Frontal cortex (tissue), 4 donors: ENCODE data around the gene TSHZ3. TPM values are rescaled to one million over a fixed set of nuclear protein-coding genes. Genes with fewer than 3 reads are reported as not detected.

Experiments
- DNase-seq, 2 donors: peaks; one replicate each; pipeline ENCODE4 v3.0.0; 2012; ENCODE audit warnings: low spot score in 2 of 2
- FAIRE-seq: peaks from 2 replicates; lab custom pipeline; 2012; peaks lifted over from hg19 to GRCh38; lab: Jason Lieb, UNC
- total RNA-seq: library from RNA; depleted of rRNA; stranded (reverse); fragments of >200 nt; gene quantifications from one replicate; pipeline ENCODE4 v1.2.3, GENCODE V29; 2014
- donor health status: control.
- donor health status: control.
- donor health status: control.

The TSHZ3 gene
- total RNA-seq, 1 donor from 2014 or later: 22.8 TPM

- FAIRE-seq: no peak
- DNase-seq: no peak
Observed at GRCh38 chr19:31270897-31271296, 78.3 kb downstream of the TSHZ3 start.

DNA sequence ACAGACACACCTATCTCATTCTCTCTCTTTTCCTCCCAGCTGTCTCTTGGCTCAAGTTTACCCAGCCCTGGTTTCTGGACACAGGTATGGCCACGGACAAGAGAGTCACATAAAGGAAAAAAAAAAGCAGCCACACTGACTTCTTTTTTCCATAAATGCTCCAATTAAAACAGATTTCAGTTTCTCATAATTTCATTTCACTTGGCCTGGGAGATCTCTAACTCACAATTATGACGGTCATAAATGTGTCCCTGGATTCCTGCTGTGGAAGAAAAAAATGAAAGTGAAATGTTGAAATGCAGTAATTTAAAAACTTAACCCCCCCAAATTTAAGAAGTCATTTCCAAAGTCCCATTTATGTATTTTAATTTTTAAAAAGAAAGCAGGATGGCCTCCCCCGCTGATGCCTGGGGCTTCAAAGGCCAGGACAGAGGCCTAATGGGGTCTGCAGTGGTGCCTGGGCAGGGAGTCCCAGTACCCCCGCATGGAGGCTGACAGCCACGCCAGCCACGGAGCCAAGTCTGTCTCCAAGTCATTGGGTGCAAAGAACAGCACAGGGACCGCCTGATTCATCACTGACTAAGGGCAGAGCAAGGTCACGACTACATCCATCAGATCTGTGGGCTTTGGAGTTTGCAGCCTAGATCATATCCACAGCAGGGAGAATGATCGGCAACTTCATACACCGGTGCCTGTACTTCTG lies 79.7 kb downstream of the TSHZ3 start:
- FAIRE-seq: no peak
- no peak for DNase-seq

DNA sequence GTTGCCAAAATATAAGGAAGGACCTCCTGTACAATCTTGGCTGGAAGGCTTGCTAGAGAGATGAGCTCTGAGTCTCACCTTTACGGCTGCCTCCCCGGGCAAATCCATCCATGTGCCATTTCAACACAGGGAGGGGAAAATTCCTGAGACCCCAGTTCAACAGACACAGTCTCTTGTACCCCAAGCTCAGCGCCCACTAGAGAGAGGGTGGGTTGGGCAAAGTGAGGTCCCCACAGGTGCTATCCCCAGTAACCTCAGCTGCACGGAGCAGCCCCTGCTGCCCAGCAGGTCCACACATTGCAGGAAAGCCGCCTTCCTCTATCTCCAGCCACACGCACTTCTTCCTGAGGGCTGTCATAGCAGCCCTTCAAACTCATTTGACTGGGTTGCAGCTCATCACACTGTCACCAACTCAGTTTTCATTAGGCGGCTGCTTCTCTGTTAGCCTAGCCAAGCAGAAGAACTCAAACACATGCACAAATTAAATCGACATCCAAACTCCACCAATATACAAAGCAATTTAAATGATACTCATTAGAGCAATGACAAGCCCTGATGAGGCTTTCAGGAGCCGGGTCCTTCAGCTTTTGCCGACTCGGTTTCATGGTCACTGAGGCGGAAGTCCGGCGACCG lies 80.4 kb downstream of the TSHZ3 start:
- no peak for FAIRE-seq
- no peak for DNase-seq

GRCh38 chr19:31266731-31267130 lies 82.5 kb downstream of the TSHZ3 start:
- no peak for DNase-seq
- no peak for FAIRE-seq

DNA sequence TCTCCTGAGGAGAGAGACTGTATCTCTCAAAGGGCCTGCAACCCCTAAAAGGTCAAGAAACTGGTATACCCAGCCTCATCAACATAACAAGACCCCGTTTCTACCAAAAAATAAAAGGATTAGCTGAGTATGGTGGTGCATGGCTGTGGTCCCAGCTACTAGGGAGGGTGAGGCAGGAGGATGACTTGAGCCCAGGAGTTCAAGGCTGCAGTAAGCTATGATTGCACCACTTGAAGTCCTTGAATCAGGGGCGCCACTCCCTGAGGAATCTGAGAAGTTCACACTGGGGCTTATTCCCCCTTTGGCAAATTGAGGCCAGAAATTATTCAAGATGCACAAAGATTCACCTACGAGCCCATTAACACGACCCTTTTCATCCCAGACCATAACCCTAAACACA lies 83.0 kb downstream of the TSHZ3 start:
- no peak for FAIRE-seq

GRCh38 chr19:31264041-31264778 lies 85.0 kb downstream of the TSHZ3 start:
- DNase-seq (no peak), FAIRE-seq (no peak)

More for the DNA sequence above, 83.0 kb downstream of the TSHZ3 start:
- no peak for DNase-seq

GRCh38 chr19:31263328-31263727 lies 85.9 kb downstream of the TSHZ3 start:
- DNase-seq (no peak), FAIRE-seq (no peak)

DNA sequence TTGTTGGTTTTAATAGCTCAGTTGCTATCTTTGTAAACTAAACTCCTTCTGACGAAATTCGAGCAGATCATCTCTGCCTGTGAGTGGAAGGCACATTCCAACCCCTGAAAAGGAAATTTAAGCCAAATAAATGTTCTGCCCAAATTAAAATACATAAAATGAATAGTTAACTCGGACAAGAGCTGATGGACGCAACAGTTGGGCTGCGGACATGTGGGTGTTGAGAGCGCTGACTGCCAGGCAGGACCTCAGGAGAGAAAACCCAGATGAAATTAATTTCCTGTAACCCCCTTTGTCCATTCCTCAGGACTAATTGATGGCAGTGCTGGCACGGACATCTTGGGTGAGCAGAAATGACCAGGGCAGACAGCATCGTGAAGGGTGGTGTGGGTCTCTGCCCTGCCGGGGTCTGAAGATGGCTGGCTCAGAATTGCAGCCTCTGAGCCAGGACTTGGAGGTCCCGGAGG lies 86.5 kb downstream of the TSHZ3 start:
- DNase-seq (no peak), FAIRE-seq (no peak)

GRCh38 chr19:31261603-31262212 lies 87.5 kb downstream of the TSHZ3 start:
- no peak for DNase-seq

DNA sequence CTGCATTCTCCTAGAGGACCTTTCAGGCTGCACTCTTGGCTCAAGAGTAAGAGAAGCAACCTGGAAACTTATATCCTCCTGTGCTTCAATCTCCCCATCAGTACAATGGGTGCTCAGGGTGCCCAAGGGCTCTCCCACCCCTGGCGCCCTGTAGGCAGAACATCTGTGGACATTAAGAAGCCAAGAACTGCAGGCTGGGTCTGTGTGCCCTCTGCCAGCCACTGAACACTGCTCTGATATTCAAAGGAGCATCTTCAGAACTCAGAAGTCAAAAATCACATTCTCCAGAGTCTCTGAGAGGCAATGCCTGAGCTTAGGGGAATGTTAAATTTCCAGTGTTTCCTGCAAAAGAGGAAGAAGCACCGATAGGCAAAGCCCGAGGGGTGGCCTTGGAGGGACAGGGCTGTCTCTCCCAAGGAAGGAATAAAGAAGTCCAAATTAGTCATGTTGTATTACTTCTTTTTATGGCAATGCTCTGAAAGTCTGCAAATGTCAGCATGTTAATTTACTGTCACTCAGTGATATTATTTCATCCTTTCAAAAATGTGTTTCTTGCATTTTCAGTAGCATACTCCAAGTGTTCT lies 88.1 kb downstream of the TSHZ3 start:
- FAIRE-seq: no peak
- DNase-seq: no peak

More at GRCh38 chr19:31261603-31262212, 87.5 kb downstream of the TSHZ3 start:
- FAIRE-seq: no peak

DNA sequence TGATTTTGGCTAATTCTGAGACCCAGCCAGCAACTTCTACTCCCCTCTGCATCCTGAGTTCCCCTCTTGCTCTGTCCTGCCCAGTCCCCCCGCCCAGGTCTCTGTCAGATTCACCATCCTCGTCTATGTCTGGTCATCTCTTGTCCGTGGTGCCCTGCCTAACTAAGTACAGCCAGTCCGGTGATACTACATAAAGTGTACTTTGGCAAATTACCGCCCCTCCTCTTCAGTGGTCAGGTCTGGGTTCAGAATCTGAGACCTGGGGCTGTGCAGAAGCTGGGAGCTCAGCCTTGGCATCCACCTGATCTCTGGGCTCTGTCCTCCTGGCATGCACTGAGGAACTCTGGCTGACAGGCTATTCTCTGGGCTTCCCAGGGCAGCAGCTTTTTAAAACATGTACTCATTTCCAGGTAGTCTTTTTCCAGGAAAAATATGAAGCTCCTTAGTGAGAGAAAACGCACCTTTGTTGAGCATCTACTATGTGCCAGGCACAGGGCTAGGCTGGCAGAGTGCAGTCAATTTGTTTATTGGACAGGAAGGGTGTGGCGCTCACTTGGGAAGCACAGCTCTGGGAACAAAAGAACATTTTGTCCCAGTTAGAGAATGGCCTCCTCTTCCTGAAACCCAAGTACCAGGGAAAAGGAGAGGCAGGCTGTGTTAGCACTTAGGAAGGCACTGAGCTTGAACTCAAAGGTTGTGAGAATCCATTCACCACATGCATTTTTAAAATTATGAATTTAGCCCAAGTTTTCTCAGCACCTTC lies 88.9 kb downstream of the TSHZ3 start:
- DNase-seq (no peak), FAIRE-seq (no peak)

GRCh38 chr19:31258211-31259052 lies 90.8 kb downstream of the TSHZ3 start:
- FAIRE-seq: no peak
- no peak for DNase-seq

GRCh38 chr19:31257426-31258130 lies 91.7 kb downstream of the TSHZ3 start:
- no peak for DNase-seq
- FAIRE-seq: no peak

DNA sequence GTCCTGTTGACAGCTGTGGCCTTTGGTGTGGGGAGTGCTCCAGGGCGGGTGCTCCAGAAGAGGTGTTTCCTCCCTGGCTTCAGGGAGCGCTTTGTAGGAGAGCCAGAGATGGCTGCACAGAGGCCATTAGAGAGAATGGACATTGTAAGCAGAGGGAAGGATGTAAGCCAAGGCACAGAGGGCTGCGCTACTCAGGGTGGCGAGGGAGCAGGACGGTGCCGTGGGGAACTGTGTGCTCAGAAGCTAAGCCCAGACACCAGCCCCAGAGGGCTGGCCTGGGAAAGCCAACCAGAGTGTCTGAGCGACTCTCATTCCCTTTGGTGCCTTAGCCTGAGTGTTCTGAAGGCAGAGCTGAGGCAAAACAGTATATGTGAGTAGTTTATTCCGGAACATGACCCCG lies 92.2 kb downstream of the TSHZ3 start:
- FAIRE-seq (no peak), DNase-seq (no peak)

DNA sequence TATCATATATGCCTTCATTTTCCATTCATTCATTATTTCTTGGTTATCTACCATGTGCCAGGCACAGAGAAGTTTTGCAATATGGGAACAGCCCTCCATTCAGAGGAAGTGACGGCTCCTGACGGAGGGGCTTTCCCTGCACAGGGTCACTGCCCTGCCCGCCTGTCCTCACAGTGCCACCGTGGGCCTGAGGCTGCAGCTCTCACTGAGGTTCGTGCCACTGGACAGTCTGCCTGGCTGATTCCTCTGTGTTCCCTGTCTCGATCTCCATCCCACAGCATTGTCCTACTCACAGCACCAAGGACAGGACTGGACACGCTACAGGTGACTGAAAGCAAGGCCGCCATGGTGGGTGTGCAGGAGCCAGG lies 92.7 kb downstream of the TSHZ3 start:
- DNase-seq (no peak), FAIRE-seq (no peak)

- DNase-seq: no peak
- FAIRE-seq: no peak
Observed at GRCh38 chr19:31255831-31256592, 93.2 kb downstream of the TSHZ3 start.

GRCh38 chr19:31255174-31255799 lies 93.9 kb downstream of the TSHZ3 start:
- DNase-seq (no peak), FAIRE-seq (no peak)
